CD4-positive, alpha-beta T cell (primary cell): ENCODE measurements around the gene SPG11. TPM values are rescaled to one million over a fixed set of nuclear protein-coding genes. Genes with fewer than 3 reads are reported as not detected.

ENCODE experiments used
- ATAC-seq: fragments of 200-7000 bp; cut with Tn5 transposase; one replicate; pipeline ENCODE4 v1.10.0; 2022; ENCODE audit warnings: mild to moderate bottlenecking; ENCODE audit not compliant: poor library complexity
- CTCF ChIA-PET: fragments of 350-600 bp; sonication (Branson Sonifier 250); formaldehyde crosslinking; loops from one replicate; lab custom pipeline; 2021; ENCODE audit warnings: antibody characterized with exemption, inconsistent platforms; lab: Charles Lee
- POLR2A ChIA-PET: fragments of 350-600 bp; sonication (Branson Sonifier 250); formaldehyde crosslinking; loops from one replicate; lab custom pipeline; 2021; ENCODE audit warnings: antibody characterized with exemption, inconsistent platforms; lab: Charles Lee
- DNase-seq, 14 experiments: peaks; one replicate each; pipeline ENCODE4 v3.0.0-alpha.2; 2013 to 2020; ENCODE audit warnings: mixed read lengths in 2 of 14
- H3K27ac ChIP-seq, 2 donors: one replicate each; pipeline versions ENCODE4 v1.5.1 to v1.7.0; 2013; ENCODE audit warnings: low read length in 2 of 2, low read depth in 1 of 2, mild to moderate bottlenecking in 1 of 2
- H3K27me3 ChIP-seq, 2 experiments: 1 replicate in 1 of 2; 2 replicates in 1 of 2; pipeline versions ENCODE4 v1.6.1 to v1.7.0; 2013; ENCODE audit warnings: low read length in 2 of 2, control low read depth in 1 of 2, mild to moderate bottlenecking in 1 of 2, moderate library complexity in 1 of 2; ENCODE audit not compliant: insufficient read depth in 2 of 2, control insufficient read depth in 1 of 2
- H3K36me3 ChIP-seq: one replicate; pipeline ENCODE4 v1.6.1; 2013; ENCODE audit warnings: low read length, control low read depth; ENCODE audit not compliant: insufficient read depth
- H3K4me1 ChIP-seq: one replicate; pipeline ENCODE4 v1.6.1; 2013; ENCODE audit warnings: low read length, control low read depth; ENCODE audit not compliant: insufficient read depth
- H3K4me3 ChIP-seq: one replicate; pipeline ENCODE4 v1.5.1; 2013; ENCODE audit warnings: mild to moderate bottlenecking, low read length, moderate library complexity
- H3K9me3 ChIP-seq, 2 experiments: 1 replicate in 1 of 2; 2 replicates in 1 of 2; pipeline versions ENCODE4 v1.6.1 to v1.7.0; 2013; ENCODE audit warnings: low read length in 2 of 2, mild to moderate bottlenecking in 2 of 2, control low read depth in 1 of 2, moderate library complexity in 1 of 2; ENCODE audit not compliant: control insufficient read depth in 1 of 2, insufficient read depth in 1 of 2
- H3K27ac Mint-ChIP-seq: one replicate; pipeline ENCODE4 v1.8.0; 2020; ENCODE audit warnings: mixed read lengths
- H3K27me3 Mint-ChIP-seq: one replicate; pipeline ENCODE4 v1.8.0; 2021; ENCODE audit warnings: mixed read lengths
- H3K36me3 Mint-ChIP-seq: one replicate; pipeline ENCODE4 v1.8.0; 2021; ENCODE audit warnings: low read depth, mixed read lengths
- H3K4me1 Mint-ChIP-seq: one replicate; pipeline ENCODE4 v1.8.0; 2021; ENCODE audit warnings: low read depth, mixed read lengths
- H3K4me3 Mint-ChIP-seq: one replicate; pipeline ENCODE4 v1.8.0; 2020; ENCODE audit warnings: mild to moderate bottlenecking, mixed read lengths
- H3K9me3 Mint-ChIP-seq: one replicate; pipeline ENCODE4 v1.8.0; 2020; ENCODE audit warnings: mixed read lengths
- CTCF ChIP-seq: fragments of 200-600 bp; IDR thresholded peaks from one replicate; pipeline ENCODE4 v1.8.0; 2022; ENCODE audit warnings: antibody characterized with exemption, mild to moderate bottlenecking
- intact Hi-C, 2 experiments: fragments of 100-400 bp; cut with DNase I in 1 of 2; cut with micrococcal nuclease in 1 of 2; formaldehyde crosslinking; loops; one replicate each; pipeline versions ENCODE4 v1.15.1 to v1.9.0; 2023 to 2025; cut with DNase I, micrococcal nuclease
- total RNA-seq, 174 experiments: library from RNA in 2 of 174; stranded (reverse) in 2 of 174; gene quantifications; one replicate each; pipeline ENCODE4 v1.2.3 and lab custom pipeline; 2021 to 2026

The SPG11 gene
- total RNA-seq, 2 experiments from 2014 or later, result 49.9 to 51.3 TPM

DNA sequence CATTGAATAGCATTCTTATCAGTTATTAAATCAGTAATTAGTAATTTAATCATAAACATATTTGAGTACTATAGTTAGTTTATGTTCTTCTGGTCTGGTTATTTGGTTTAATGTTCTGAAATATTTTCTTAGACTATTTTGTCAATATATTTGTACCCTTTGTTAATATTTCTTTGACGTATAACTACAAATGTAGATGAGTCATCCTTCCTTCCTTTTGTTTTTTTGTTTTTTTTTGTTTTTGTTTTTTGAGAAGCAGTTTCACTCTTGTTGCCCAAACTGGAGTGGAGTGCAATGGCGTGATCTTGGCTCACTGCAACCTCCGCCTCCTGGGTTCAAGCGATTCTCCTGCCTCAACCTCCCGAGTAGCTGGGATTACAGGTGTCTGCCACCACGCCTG is 143.9 kb downstream of the SPG11 start:
- intact Hi-C loops, result no loop called here
- Histone ChIP-seq H3K36me3 (peaks cover 42% of the 10 kb centered on the region), H3K27me3 (no peaks in the 10 kb centered on the region), H3K4me3 (no peak overlapping the region), H3K4me1 (no peaks in the 10 kb centered on the region), H3K27ac (no peak overlapping the region), H3K9me3 (no peaks in the 10 kb centered on the region)
- Mint-ChIP-seq H3K27ac (no peak overlapping the region), H3K27me3 (no peaks in the 10 kb centered on the region), H3K4me3 (no peak overlapping the region), H3K4me1 (no peaks in the 10 kb centered on the region), H3K36me3 (peaks cover 70% of the 10 kb centered on the region), H3K9me3 (no peaks in the 10 kb centered on the region)
- no peak for DNase-seq
- ChIA-PET CTCF (no interaction called here), POLR2A (no interaction called here)
- no peak for TF ChIP-seq CTCF
- no peak for ATAC-seq

GRCh38 chr15:44516436-44516835 is 147.0 kb downstream of the SPG11 start:
- ATAC-seq (no peak), DNase-seq (no peak)
- Mint-ChIP-seq H3K36me3 (peaks cover 55% of the 10 kb centered on the region), H3K27me3 (no peaks in the 10 kb centered on the region), H3K9me3 (no peaks in the 10 kb centered on the region), H3K4me3 (no peak overlapping the region), H3K27ac (no peak overlapping the region), H3K4me1 (no peaks in the 10 kb centered on the region)
- H3K27me3 ChIP-seq, result no peaks in the 10 kb centered on the region
- no peak for TF ChIP-seq CTCF
- H3K9me3 ChIP-seq, result no peaks in the 10 kb centered on the region
- H3K36me3 ChIP-seq, result peaks cover 33% of the 10 kb centered on the region
- no peak overlapping the region for H3K27ac ChIP-seq
- POLR2A ChIA-PET, result no interaction called here
- H3K4me3 ChIP-seq, result no peak overlapping the region
- no peaks in the 10 kb centered on the region for H3K4me1 ChIP-seq
- CTCF ChIA-PET, result interaction anchor here (1.2 kb wide), 1 partner anchor 291 kb away, joined by 3 read pairs; no protein-coding TSS in a partner anchor
- intact Hi-C loops, result no loop called here

Other genes with a start within 250 kb of the SPG11 start
- 100 to 1,000 TPM; 106 to 113 TPM for gene CTDSPL2, start 236.0 kb downstream of the SPG11 start, total RNA-seq
- 10 to 100 TPM; 67.6 to 69.2 TPM for gene EIF3J, start 126.5 kb downstream of the SPG11 start, total RNA-seq
- 10 to 100 TPM; 17.4 to 21.9 TPM for gene PATL2, start 47.7 kb upstream of the SPG11 start, total RNA-seq
- 1,000 to 10,000 TPM; 4,357 to 4,503 TPM for gene B2M, start 47.9 kb upstream of the SPG11 start, total RNA-seq
- gene TRIM69, start 72.9 kb upstream of the SPG11 start, total RNA-seq, result 1 to 10 TPM; 6.2 to 9.8 TPM